ENCODE results near the gene ATG2B.

GRCh38 chr14:96255501-96256366 lies 107.4 kb downstream of the ATG2B start, which contains the start of gene BDKRB1:
- TF ChIP-seq CTCF (conservative IDR thresholded peaks at IDR 0.05; ENCODE audit: low read length) (no peak), EZH2phosphoT487 (IDR thresholded peaks at IDR 0.05; ENCODE audit: borderline replicate concordance, low read depth, low read length) (no peak)

All from OCI-LY7 (cell line).